Activated gamma-delta T cell (primary cell): ENCODE data around the gene DHRS9.
A peak's percentile ranks its signal among the peaks of the same experiment; 100 is the strongest.
"Not testable (repeated sequence)": the region's sequence is repeated elsewhere in the genome, so short reads cannot be mapped to it uniquely, and the experiment has no call there.

Experiments used
- DNase-seq: peaks from one replicate; lab custom pipeline; 2025; lab: John Stamatoyannopoulos, UW

DHRS9 gene

GRCh38 chr2:169095621-169096105, 26.3 kb downstream of the DHRS9 start:
- DNase-seq: no peak

GRCh38 chr2:169104848-169105247, 35.5 kb downstream of the DHRS9 start:
- no peak for DNase-seq

- DNase-seq: no peak
These were observed 36.1 kb downstream of the DHRS9 start for GRCh38 chr2:169105476-169105875.

- no peak for DNase-seq
These were observed 36.8 kb downstream of the DHRS9 start for GRCh38 chr2:169106134-169106533.

- no peak for DNase-seq
These were observed 37.5 kb downstream of the DHRS9 start for GRCh38 chr2:169106563-169107545.

- no peak for DNase-seq
These were observed 38.3 kb downstream of the DHRS9 start for GRCh38 chr2:169107645-169108044.

- DNase-seq: no peak
These were observed 38.9 kb downstream of the DHRS9 start for GRCh38 chr2:169108099-169108884.

GRCh38 chr2:169109502-169110409, 40.4 kb downstream of the DHRS9 start:
- no peak for DNase-seq

- DNase-seq: peak; percentile 8
These were observed 41.1 kb downstream of the DHRS9 start for GRCh38 chr2:169110419-169110818.

- DNase-seq: no peak
These were observed 41.6 kb downstream of the DHRS9 start for GRCh38 chr2:169110916-169111315.

- DNase-seq: no peak
These were observed 43.5 kb downstream of the DHRS9 start for GRCh38 chr2:169112841-169113240.

- DNase-seq: no peak
These were observed 44.7 kb downstream of the DHRS9 start for GRCh38 chr2:169114056-169114455.

GRCh38 chr2:169116327-169116726, 47.0 kb downstream of the DHRS9 start:
- DNase-seq: no peak

- DNase-seq: no peak
These were observed 47.6 kb downstream of the DHRS9 start for GRCh38 chr2:169116993-169117392.

GRCh38 chr2:169118060-169118459, 48.7 kb downstream of the DHRS9 start:
- no peak for DNase-seq

- no peak for DNase-seq
These were observed 49.9 kb downstream of the DHRS9 start for GRCh38 chr2:169119123-169119760.

GRCh38 chr2:169119851-169120250, 50.5 kb downstream of the DHRS9 start:
- DNase-seq: no peak

GRCh38 chr2:169129703-169130243, 60.4 kb downstream of the DHRS9 start:
- no peak for DNase-seq

- DNase-seq: no peak
These were observed 62.5 kb downstream of the DHRS9 start for GRCh38 chr2:169131587-169132512.

GRCh38 chr2:169134272-169134671, 64.9 kb downstream of the DHRS9 start:
- not testable (repeated sequence) for DNase-seq
